Stimulated activated CD8-positive, alpha-beta memory T cell treated with anti-CD3 and anti-CD28 coated beads, Interleukin-15, amount 100 ng/mL, for 1 hour (primary cell): ENCODE measurements around the gene ARHGEF40.

ENCODE experiments used
- DNase-seq: peaks from one replicate; pipeline ENCODE4 v3.0.0-alpha.2; 2020; ENCODE audit warnings: low read depth

Gene ARHGEF40

GRCh38 chr14:21121122-21121521, 51.0 kb downstream of the ARHGEF40 start:
- DNase-seq, result no peak

DNA sequence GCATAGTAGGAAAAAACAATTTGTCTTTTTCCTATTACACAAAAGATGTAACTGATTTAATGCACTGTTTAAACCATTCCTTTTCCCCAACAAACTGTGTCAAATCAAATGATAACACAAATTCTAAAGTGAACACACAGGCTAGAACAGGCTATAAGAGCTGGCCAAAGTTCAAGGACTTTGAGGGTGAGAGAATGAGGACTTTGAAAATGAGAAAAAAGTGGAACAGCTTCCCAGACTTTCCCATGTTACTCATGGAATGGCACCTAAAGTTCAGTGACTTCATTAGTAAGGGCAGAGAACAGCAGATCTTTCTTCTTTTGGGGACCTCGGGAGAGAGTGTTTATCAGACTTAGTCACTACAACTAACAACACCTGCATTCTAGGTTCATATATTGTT, 53.3 kb downstream of the ARHGEF40 start:
- no peak for DNase-seq

DNA sequence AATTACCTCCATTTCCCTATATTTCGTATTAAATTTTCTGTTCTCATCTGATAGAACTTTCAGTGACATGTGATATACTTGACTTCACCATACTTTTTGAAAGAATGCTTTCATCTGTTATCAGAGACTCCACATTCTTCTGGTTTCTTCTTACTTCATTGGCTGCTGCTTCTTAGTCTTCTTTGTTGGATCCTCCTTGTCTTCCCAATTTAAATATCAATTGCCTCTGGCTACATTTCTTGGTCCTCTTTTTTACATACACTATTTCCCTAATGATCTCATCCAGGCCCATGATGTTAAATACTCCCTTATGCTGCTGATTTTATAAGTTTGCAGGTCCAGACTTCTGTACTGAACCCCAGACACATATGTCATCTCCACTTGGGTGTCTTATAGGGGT, 63.8 kb downstream of the ARHGEF40 start:
- no peak for DNase-seq

- no peak for DNase-seq
These were observed 65.9 kb downstream of the ARHGEF40 start for GRCh38 chr14:21136024-21136423.
